PC-9 (cell line): Measurements from ENCODE around the gene IRF7. TPM values are rescaled to one million over a fixed set of nuclear protein-coding genes. Genes with fewer than 3 reads are reported as not detected.

Experiments
- BruUV-seq: library from RNA; stranded (reverse); fragments of 400-500 nt; replicated peaks from 2 replicates; lab custom pipeline; 2021; lab: Mats Ljungman, UMichigan
- CTCF ChIA-PET: fragments of 300-600 bp; sonication (Branson Sonifier 250); formaldehyde crosslinking; loops from one replicate; lab custom pipeline; 2022; ENCODE audit warnings: antibody characterized with exemption; lab: Charles Lee
- POLR2A ChIA-PET: fragments of 300-600 bp; sonication (Branson Sonifier 250); formaldehyde crosslinking; loops from one replicate; lab custom pipeline; 2022; ENCODE audit warnings: antibody characterized with exemption; ENCODE audit not compliant: unreplicated experiment; lab: Charles Lee
- DNase-seq, 2 experiments: peaks; one replicate each; pipeline versions ENCODE4 v3.0.0 to v3.0.0-alpha.2; 2015 to 2022; ENCODE audit warnings: mixed read lengths in 1 of 2
- H2AFZ ChIP-seq: fragments of 200-600 bp; sonication (generic); 2 replicates; pipeline ENCODE4 v1.8.1; 2017; ENCODE audit warnings: antibody characterized with exemption
- H3F3A ChIP-seq: fragments of 200-600 bp; sonication (generic); 2 replicates; pipeline ENCODE4 v1.8.1; 2017; ENCODE audit warnings: antibody characterized with exemption, mild to moderate bottlenecking, low read depth; ENCODE audit not compliant: insufficient read depth
- H3K27ac ChIP-seq: fragments of 200-600 bp; sonication (generic); 2 replicates; pipeline ENCODE4 v1.6.1; 2016; ENCODE audit warnings: mixed run types
- H3K27me3 ChIP-seq: fragments of 200-600 bp; sonication (generic); 2 replicates; pipeline ENCODE4 v1.6.1; 2016; ENCODE audit warnings: low read depth, mixed run types; ENCODE audit not compliant: insufficient read depth
- H3K36me3 ChIP-seq: fragments of 200-600 bp; sonication (generic); 2 replicates; pipeline ENCODE4 v1.6.1; 2016; ENCODE audit warnings: low read depth, mixed run types
- H3K4me1 ChIP-seq: fragments of 200-600 bp; sonication (generic); replicated peaks from 2 replicates; pipeline ENCODE4 v1.6.1; 2016; ENCODE audit warnings: mixed run types; ENCODE audit not compliant: insufficient read depth
- H3K4me2 ChIP-seq: fragments of 200-600 bp; sonication (generic); 2 replicates; pipeline ENCODE4 v1.6.1; 2017; ENCODE audit warnings: mixed run types
- H3K4me3 ChIP-seq: fragments of 200-600 bp; sonication (generic); 2 replicates; pipeline ENCODE4 v1.6.1; 2016; ENCODE audit warnings: mixed run types
- H3K79me2 ChIP-seq: fragments of 200-600 bp; sonication (generic); 2 replicates; pipeline ENCODE4 v1.6.1; 2017; ENCODE audit warnings: low read depth, mixed run types
- H3K9me2 ChIP-seq: fragments of 200-600 bp; sonication (generic); 2 replicates; pipeline ENCODE4 v1.8.1; 2017; ENCODE audit warnings: mild to moderate bottlenecking; ENCODE audit not compliant: insufficient read depth
- H3K9me3 ChIP-seq: fragments of 200-600 bp; sonication (generic); 2 replicates; pipeline ENCODE4 v1.8.1; 2016; ENCODE audit warnings: low read depth; ENCODE audit not compliant: insufficient read depth
- H4K20me1 ChIP-seq: fragments of 200-600 bp; sonication (generic); 2 replicates; pipeline ENCODE4 v1.8.1; 2017; ENCODE audit not compliant: insufficient read depth
- CTCF ChIP-seq: fragments of 200-600 bp; sonication (generic); conservative IDR thresholded peaks from 2 replicates; pipeline ENCODE4 v1.6.1; 2017; ENCODE audit warnings: mixed run types, antibody characterized with exemption, mild to moderate bottlenecking, moderate library complexity
- EZH2 ChIP-seq: fragments of 200-600 bp; sonication (generic); IDR thresholded peaks from 2 replicates; pipeline ENCODE4 v1.8.0; 2017; ENCODE audit warnings: antibody characterized with exemption, low read depth
- intact Hi-C: fragments of 100-400 bp; cut with micrococcal nuclease; formaldehyde crosslinking; loops from one replicate; pipeline ENCODE4 v1.10.0; 2022; ENCODE audit not compliant: unreplicated experiment
- total RNA-seq: library from RNA; stranded (reverse); gene quantifications from 2 replicates; pipeline ENCODE4 v1.2.3, GENCODE V29; 2021

IRF7 gene
- total RNA-seq, 1 experiment from 2014 or later: 10.7 TPM

GRCh38 chr11:592501-592900, 23.2 kb downstream of the IRF7 start:
- Histone ChIP-seq H3K79me2 (no peaks in the 10 kb centered on the region), H3K9me3 (no peaks in the 10 kb centered on the region), H3K9me2 (no peaks in the 10 kb centered on the region), H3K27ac (no peak overlapping the region), H3K36me3 (no peaks in the 10 kb centered on the region), H3K4me1 (no peaks in the 10 kb centered on the region), H3F3A (no peaks in the 10 kb centered on the region; the same call in 1 of the 2 replicates), H2AFZ (no peak overlapping the region), H3K4me2 (no peak overlapping the region), H4K20me1 (peaks cover 10% of the 10 kb centered on the region), H3K27me3 (no peaks in the 10 kb centered on the region), H3K4me3 (no peak overlapping the region)
- no peak for DNase-seq
- intact Hi-C loops: no loop called here
- TF ChIP-seq EZH2 (no peak), CTCF (no peak)
- BruUV-seq: no TSS peak
- POLR2A ChIA-PET: no interaction called here
- CTCF ChIA-PET: no interaction called here

- no peaks in the 10 kb centered on the region for H3K36me3 ChIP-seq
- H3K4me1 ChIP-seq: no peaks in the 10 kb centered on the region
- no peaks in the 10 kb centered on the region; the same call in 1 of the 2 replicates for H3F3A ChIP-seq
- no peak overlapping the region for H3K4me3 ChIP-seq
- no TSS peak for BruUV-seq
- H4K20me1 ChIP-seq: peaks cover 10% of the 10 kb centered on the region
- no peak overlapping the region for H3K4me2 ChIP-seq
- H3K27ac ChIP-seq: no peak overlapping the region
- H3K9me2 ChIP-seq: no peaks in the 10 kb centered on the region
- no peaks in the 10 kb centered on the region for H3K9me3 ChIP-seq
- intact Hi-C loops: no loop called here
- H3K27me3 ChIP-seq: no peaks in the 10 kb centered on the region
- DNase-seq: no peak
- H3K79me2 ChIP-seq: no peaks in the 10 kb centered on the region
- POLR2A ChIA-PET: no interaction called here
- CTCF ChIA-PET: no interaction called here
- no peak overlapping the region for H2AFZ ChIP-seq
- TF ChIP-seq EZH2: no peak
- no peak for TF ChIP-seq CTCF
These were observed 24.8 kb downstream of the IRF7 start for GRCh38 chr11:590997-591396.

- Histone ChIP-seq H3K9me2 (no peaks in the 10 kb centered on the region), H3K36me3 (no peaks in the 10 kb centered on the region), H3K9me3 (no peaks in the 10 kb centered on the region), H3K4me2 (no peak overlapping the region), H3K27ac (no peak overlapping the region), H2AFZ (no peak overlapping the region), H4K20me1 (peaks cover 10% of the 10 kb centered on the region), H3K4me3 (no peak overlapping the region), H3F3A (no peaks in the 10 kb centered on the region; the same call in 1 of the 2 replicates), H3K27me3 (no peaks in the 10 kb centered on the region), H3K79me2 (no peaks in the 10 kb centered on the region), H3K4me1 (no peaks in the 10 kb centered on the region)
- no peak for TF ChIP-seq CTCF
- no peak for TF ChIP-seq EZH2
- DNase-seq: no peak
- no TSS peak for BruUV-seq
- ChIA-PET CTCF (no interaction called here), POLR2A (no interaction called here)
- intact Hi-C loops: no loop called here
These were observed 26.0 kb downstream of the IRF7 start for GRCh38 chr11:589798-590197.
